Panc1 (cell line): Measurements from ENCODE around the gene CRLF2.

Source experiments
- POLR2AphosphoS5 ChIP-seq: IDR thresholded peaks from 2 replicates; pipeline ENCODE4 v1.6.1; 2012; ENCODE audit warnings: mild to moderate bottlenecking, low read depth, low read length, moderate library complexity
- SIN3A ChIP-seq: IDR thresholded peaks from 2 replicates; pipeline ENCODE4 v1.6.1; 2012; ENCODE audit warnings: low read depth, mild to moderate bottlenecking, low read length, moderate library complexity, borderline replicate concordance; ENCODE audit not compliant: insufficient read depth
- TF ChIP-seq, protein P1 (sequence below): fragments of 450-650 bp; IDR thresholded peaks from 2 replicates; pipeline ENCODE4 v1.5.1; 2017; ENCODE audit warnings: mild to moderate bottlenecking
- TF ChIP-seq, protein P2 (sequence below), 2 experiments: IDR thresholded peaks; 2 replicates each; pipeline ENCODE4 v1.6.1; 2011 to 2012; ENCODE audit warnings: low read depth in 2 of 2, control low read depth in 1 of 2, low read length in 1 of 2, mild to moderate bottlenecking in 1 of 2, moderate library complexity in 1 of 2; ENCODE audit not compliant: insufficient read depth in 1 of 2

DNA sequence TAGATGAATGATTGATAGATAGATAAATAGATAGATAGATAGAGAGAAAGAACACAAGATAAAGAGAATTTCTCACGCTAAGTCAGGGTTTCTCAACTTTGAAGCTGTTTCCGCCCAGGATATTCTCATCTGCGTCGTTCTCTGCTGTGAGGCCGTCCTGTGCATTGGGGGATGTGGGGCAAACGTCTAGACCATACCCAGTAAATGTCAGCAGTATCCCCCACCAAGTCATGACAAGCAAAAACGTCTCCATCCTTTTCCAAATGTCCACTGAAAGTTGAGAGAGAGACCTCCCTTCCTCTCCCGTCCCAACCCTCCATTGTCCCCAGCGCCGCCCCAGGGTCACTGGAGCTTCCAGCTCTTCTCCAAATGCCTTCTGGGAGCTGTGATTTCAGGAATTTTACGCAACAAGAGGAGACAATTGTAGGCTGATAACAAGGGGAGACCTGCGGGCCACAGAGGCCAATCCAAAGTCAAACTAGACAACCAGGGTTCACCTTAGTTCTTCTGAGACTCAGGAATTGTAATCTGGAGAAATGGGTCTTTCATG, 8.9 kb upstream of the CRLF2 start:
- no peak for TF ChIP-seq POLR2AphosphoS5
- TF ChIP-seq, protein P1, sequence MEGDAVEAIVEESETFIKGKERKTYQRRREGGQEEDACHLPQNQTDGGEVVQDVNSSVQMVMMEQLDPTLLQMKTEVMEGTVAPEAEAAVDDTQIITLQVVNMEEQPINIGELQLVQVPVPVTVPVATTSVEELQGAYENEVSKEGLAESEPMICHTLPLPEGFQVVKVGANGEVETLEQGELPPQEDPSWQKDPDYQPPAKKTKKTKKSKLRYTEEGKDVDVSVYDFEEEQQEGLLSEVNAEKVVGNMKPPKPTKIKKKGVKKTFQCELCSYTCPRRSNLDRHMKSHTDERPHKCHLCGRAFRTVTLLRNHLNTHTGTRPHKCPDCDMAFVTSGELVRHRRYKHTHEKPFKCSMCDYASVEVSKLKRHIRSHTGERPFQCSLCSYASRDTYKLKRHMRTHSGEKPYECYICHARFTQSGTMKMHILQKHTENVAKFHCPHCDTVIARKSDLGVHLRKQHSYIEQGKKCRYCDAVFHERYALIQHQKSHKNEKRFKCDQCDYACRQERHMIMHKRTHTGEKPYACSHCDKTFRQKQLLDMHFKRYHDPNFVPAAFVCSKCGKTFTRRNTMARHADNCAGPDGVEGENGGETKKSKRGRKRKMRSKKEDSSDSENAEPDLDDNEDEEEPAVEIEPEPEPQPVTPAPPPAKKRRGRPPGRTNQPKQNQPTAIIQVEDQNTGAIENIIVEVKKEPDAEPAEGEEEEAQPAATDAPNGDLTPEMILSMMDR = no peak
- TF ChIP-seq, protein P2, sequence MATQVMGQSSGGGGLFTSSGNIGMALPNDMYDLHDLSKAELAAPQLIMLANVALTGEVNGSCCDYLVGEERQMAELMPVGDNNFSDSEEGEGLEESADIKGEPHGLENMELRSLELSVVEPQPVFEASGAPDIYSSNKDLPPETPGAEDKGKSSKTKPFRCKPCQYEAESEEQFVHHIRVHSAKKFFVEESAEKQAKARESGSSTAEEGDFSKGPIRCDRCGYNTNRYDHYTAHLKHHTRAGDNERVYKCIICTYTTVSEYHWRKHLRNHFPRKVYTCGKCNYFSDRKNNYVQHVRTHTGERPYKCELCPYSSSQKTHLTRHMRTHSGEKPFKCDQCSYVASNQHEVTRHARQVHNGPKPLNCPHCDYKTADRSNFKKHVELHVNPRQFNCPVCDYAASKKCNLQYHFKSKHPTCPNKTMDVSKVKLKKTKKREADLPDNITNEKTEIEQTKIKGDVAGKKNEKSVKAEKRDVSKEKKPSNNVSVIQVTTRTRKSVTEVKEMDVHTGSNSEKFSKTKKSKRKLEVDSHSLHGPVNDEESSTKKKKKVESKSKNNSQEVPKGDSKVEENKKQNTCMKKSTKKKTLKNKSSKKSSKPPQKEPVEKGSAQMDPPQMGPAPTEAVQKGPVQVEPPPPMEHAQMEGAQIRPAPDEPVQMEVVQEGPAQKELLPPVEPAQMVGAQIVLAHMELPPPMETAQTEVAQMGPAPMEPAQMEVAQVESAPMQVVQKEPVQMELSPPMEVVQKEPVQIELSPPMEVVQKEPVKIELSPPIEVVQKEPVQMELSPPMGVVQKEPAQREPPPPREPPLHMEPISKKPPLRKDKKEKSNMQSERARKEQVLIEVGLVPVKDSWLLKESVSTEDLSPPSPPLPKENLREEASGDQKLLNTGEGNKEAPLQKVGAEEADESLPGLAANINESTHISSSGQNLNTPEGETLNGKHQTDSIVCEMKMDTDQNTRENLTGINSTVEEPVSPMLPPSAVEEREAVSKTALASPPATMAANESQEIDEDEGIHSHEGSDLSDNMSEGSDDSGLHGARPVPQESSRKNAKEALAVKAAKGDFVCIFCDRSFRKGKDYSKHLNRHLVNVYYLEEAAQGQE (IDR thresholded peaks at IDR 0.05; ENCODE audit: insufficient read depth in 1 of 2, low read depth in 2 of 2, low read length in 1 of 2) = no peak
- no peak for TF ChIP-seq SIN3A
